Measurements from ENCODE around the gene NEK1.
"Not testable (repeated sequence)": the region's sequence is repeated elsewhere in the genome, so short reads cannot be mapped to it uniquely, and the experiment has no call there.

- TF ChIP-seq CTCF, POLR2A (IDR thresholded peaks at IDR 0.05): not testable (repeated sequence)
Observed at GRCh38 chr4:169624012-169624411, 11.6 kb upstream of the NEK1 start.
